GM12874 (cell line): ENCODE results near the gene XPNPEP2.

ENCODE experiments used
- TF ChIP-seq, protein P1 (sequence below): IDR thresholded peaks from 2 replicates; pipeline ENCODE4 v1.5.1; 2011; ENCODE audit warnings: low read depth, mild to moderate bottlenecking, control low read depth, low read length, moderate library complexity; ENCODE audit not compliant: insufficient read depth

The XPNPEP2 gene

DNA sequence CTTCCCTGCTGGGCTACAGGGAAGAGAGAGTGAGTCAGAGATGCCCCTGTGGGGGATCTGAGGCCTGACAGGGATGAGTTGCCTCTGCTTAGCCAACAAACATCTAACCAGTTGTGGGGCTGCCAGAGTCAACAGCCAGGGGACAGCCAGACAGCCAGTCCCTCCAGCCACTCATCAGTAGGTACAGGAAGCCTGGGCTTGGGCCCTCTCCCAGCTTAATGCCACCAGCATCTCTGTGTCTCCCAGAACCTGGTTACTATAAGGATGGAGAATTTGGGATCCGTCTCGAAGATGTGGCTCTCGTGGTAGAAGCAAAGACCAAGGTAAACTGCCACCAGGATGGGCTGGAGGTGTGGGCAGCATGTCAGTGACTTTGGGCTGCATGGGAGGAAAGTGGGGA, 23.7 kb downstream of the XPNPEP2 start:
- TF ChIP-seq, protein P1, sequence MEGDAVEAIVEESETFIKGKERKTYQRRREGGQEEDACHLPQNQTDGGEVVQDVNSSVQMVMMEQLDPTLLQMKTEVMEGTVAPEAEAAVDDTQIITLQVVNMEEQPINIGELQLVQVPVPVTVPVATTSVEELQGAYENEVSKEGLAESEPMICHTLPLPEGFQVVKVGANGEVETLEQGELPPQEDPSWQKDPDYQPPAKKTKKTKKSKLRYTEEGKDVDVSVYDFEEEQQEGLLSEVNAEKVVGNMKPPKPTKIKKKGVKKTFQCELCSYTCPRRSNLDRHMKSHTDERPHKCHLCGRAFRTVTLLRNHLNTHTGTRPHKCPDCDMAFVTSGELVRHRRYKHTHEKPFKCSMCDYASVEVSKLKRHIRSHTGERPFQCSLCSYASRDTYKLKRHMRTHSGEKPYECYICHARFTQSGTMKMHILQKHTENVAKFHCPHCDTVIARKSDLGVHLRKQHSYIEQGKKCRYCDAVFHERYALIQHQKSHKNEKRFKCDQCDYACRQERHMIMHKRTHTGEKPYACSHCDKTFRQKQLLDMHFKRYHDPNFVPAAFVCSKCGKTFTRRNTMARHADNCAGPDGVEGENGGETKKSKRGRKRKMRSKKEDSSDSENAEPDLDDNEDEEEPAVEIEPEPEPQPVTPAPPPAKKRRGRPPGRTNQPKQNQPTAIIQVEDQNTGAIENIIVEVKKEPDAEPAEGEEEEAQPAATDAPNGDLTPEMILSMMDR: no peak

DNA sequence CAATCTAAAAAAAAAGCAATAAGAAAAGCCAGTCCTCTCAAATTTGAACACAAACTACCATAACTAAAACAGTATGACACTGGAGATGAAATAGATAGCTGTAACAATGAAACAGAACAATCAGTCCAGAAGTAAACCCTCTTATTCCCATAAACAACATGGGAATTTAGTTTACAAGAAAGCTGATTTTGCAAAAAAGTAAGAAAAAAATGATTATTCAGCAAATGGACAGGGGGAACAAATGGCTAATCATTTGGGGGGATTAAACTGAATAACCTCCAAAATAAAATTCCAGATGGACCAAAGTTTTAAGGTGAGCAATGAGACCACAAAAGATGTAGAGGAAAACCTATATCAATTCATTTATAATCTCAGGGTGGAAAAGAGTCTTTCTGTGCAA, 24.9 kb downstream of the XPNPEP2 start:
- TF ChIP-seq, protein P1: no peak

DNA sequence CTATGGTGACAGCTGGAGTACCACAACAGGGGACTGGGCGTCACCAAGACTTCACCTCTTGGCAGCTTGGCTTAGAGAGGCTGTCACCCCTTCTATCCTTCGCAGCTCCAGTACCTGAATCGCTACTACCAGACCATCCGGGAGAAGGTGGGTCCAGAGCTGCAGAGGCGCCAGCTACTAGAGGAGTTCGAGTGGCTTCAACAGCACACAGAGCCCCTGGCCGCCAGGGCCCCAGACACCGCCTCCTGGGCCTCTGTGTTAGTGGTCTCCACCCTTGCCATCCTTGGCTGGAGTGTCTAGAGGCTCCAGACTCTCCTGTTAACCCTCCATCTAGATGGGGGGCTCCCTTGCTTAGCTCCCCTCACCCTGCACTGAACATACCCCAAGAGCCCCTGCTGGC, 29.4 kb downstream of the XPNPEP2 start:
- TF ChIP-seq, protein P1: no peak

GRCh38 chrX:129768586-129769466, 30.0 kb downstream of the XPNPEP2 start:
- TF ChIP-seq, protein P1: no peak

GRCh38 chrX:129769467-129770154, 30.8 kb downstream of the XPNPEP2 start:
- TF ChIP-seq, protein P1: no peak

DNA sequence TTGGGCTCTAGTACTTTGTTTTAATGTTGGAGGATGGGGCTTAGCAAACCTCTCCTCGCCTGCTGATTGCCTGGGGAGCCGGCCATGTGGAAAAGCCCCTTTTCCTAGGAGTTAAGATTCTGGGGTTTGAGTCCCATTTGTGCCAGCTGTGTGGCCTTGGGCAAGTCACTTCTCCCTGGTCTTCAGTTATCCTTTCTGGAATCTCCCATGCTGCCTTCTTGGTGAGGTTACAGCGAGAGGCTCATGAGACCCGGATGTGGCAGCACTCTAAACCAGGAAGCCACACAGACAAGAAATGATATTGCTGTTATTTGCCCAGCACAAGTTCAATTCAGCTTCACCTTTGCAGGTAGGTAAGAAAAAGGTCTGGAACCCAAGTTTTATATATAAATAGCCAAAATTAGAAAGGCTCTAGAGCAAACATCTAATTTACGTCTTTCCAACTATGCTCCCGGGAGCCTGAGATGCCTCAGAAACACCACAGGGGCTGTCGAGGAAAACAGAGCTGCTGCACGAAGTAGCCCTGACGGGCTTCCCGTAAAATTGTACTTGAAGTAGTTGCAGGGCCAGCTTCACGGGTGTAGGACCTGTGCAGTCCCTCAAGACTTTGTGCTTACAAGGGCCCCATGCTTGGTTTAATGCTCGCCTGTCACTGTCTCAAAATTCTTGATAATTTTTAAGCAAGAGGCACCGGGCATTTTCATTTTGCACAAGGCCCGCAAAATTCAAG, 32.7 kb downstream of the XPNPEP2 start:
- TF ChIP-seq, protein P1: no peak

GRCh38 chrX:129772796-129773431, 34.1 kb downstream of the XPNPEP2 start:
- TF ChIP-seq, protein P1: no peak
